ENCODE results near the gene TLN1. TPM values are rescaled to one million over a fixed set of nuclear protein-coding genes. Genes with fewer than 3 reads are reported as not detected.
A peak's percentile ranks its signal among the peaks of the same experiment; 100 is the strongest.

The TLN1 gene
- total and polyA plus RNA-seq, 2 of the 4 experiments (the other 2 are of a cell fraction) = 228 to 346 TPM

DNA sequence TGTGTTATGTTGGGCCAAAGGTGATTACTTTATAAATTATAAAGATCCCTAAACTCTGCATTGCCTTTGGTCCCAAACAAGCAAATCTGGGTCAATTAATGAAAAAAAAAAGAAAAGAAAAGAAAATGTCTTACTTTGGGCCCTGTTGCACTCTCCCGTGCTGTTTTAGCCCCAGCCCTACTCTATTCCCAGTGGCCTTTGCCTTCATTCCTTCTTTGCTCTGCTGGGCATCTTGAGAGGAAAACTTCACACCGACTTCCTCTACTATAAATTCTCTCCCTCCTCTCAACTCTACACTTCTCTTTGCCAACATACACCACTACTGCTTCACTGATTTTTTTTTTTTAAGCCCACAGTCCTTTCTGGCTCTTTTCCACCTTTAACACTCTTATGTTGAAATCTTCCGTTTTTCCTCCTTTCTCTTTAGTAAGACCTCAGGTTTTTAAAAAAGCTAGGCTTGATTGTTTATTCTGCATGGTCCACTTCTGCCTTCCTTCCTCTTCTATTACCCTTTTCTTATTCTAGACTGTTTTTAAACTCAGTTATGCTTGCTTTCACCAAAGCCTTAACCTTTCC is 26.6 kb upstream of the TLN1 start:
- DNase-seq = no peak
- no peaks in the 10 kb centered on the region for H4K20me1 ChIP-seq (ENCODE audit: insufficient read depth, low read length)
- H4K8ac ChIP-seq (ENCODE audit: low read depth in 2 of 2, low read length in 2 of 2) = no peak overlapping the region
- dilution Hi-C loops (cut with HindIII; ENCODE audit: low sequenced_read_pairs, unreplicated experiment) (no loop called here), in situ Hi-C loops (cut with MboI; ENCODE audit: low sequenced_read_pairs) (no loop called here), intact Hi-C loops (cut with micrococcal nuclease) (no loop called here)
- H4K5ac ChIP-seq (ENCODE audit: low read depth, low read length) = no peak overlapping the region
- H2BK15ac ChIP-seq (ENCODE audit: low read depth, low read length) = no peak overlapping the region
- no peak overlapping the region for H2AK9ac ChIP-seq (replicated peaks; ENCODE audit: low read depth, low read length, poor library complexity)
- peaks cover 14% of the 10 kb centered on the region for H3K36me3 ChIP-seq (ENCODE audit: control insufficient read depth, insufficient read depth, low read length)
- H4K91ac ChIP-seq (ENCODE audit: insufficient read depth, low read depth, low read length) = no peak overlapping the region
- no peak overlapping the region for H3K14ac ChIP-seq (replicated peaks; ENCODE audit: low read depth, low read length)
- peaks cover 7% of the 10 kb centered on the region; the same call in 1 of the 2 replicates for H3K4me1 ChIP-seq (ENCODE audit: control insufficient read depth, insufficient read depth, low read length)
- no peak overlapping the region for H2AFZ ChIP-seq (replicated peaks; ENCODE audit: low read length, poor library complexity)
- TF ChIP-seq RCOR1 (IDR thresholded peaks at IDR 0.05; ENCODE audit: insufficient replicate concordance, low read length) = no peak
- no peak for TF ChIP-seq POLR2A (IDR thresholded peaks at IDR 0.05; ENCODE audit: low read depth, low read length)
- no peak for TF ChIP-seq NFE2L2 (IDR thresholded peaks at IDR 0.05; ENCODE audit: low read depth, low read length)
- TF ChIP-seq CEBPB (IDR thresholded peaks at IDR 0.05; ENCODE audit: low read depth, low read length) = no peak
- TF ChIP-seq, protein P1, sequence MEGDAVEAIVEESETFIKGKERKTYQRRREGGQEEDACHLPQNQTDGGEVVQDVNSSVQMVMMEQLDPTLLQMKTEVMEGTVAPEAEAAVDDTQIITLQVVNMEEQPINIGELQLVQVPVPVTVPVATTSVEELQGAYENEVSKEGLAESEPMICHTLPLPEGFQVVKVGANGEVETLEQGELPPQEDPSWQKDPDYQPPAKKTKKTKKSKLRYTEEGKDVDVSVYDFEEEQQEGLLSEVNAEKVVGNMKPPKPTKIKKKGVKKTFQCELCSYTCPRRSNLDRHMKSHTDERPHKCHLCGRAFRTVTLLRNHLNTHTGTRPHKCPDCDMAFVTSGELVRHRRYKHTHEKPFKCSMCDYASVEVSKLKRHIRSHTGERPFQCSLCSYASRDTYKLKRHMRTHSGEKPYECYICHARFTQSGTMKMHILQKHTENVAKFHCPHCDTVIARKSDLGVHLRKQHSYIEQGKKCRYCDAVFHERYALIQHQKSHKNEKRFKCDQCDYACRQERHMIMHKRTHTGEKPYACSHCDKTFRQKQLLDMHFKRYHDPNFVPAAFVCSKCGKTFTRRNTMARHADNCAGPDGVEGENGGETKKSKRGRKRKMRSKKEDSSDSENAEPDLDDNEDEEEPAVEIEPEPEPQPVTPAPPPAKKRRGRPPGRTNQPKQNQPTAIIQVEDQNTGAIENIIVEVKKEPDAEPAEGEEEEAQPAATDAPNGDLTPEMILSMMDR (conservative IDR thresholded peaks at IDR 0.05; ENCODE audit: low read depth, low read length) = no peak
- no peak for TF ChIP-seq FOS (IDR thresholded peaks at IDR 0.05; ENCODE audit: low read depth, low read length)
- no peak for TF ChIP-seq MAZ (IDR thresholded peaks at IDR 0.05; ENCODE audit: borderline replicate concordance, low read depth, low read length)
- no peak for TF ChIP-seq RAD21 (IDR thresholded peaks at IDR 0.05; ENCODE audit: low read length)
- TF ChIP-seq MXI1 (IDR thresholded peaks at IDR 0.05; ENCODE audit: borderline replicate concordance, low read depth, low read length) = no peak
- TF ChIP-seq USF2 (IDR thresholded peaks at IDR 0.05; ENCODE audit: low read depth, low read length) = no peak
- TF ChIP-seq MAFK (IDR thresholded peaks at IDR 0.05; ENCODE audit: low read depth, low read length) = no peak
- TF ChIP-seq CHD1 (IDR thresholded peaks at IDR 0.05; ENCODE audit: low read depth, low read length) = no peak
- no peak for TF ChIP-seq RFX5 (IDR thresholded peaks at IDR 0.05; ENCODE audit: low read depth, low read length)
- no peak for TF ChIP-seq BHLHE40 (IDR thresholded peaks at IDR 0.05; ENCODE audit: low read depth, low read length)
- TF ChIP-seq SMC3 (IDR thresholded peaks at IDR 0.05; ENCODE audit: low read depth, low read length) = no peak
- TF ChIP-seq ELK1 (IDR thresholded peaks at IDR 0.05; ENCODE audit: borderline replicate concordance, low read depth, low read length) = no peak
- no peak overlapping the region for H3K9ac ChIP-seq (ENCODE audit: low read depth, low read length)
- 0 out of 2 replicates have a peak, but pooled peaks have one; percentile 8 for ATAC-seq (ENCODE audit: low read depth)
- ChIA-PET POLR2A (ENCODE audit: unreplicated experiment) (no interaction called here), CTCF (interaction anchor here (0.6 kb wide), 1 partner anchor 18 kb away, joined by 3 read pairs; no protein-coding TSS in a partner anchor)
- H2AK5ac ChIP-seq (ENCODE audit: low read depth, low read length) = no peak overlapping the region
- H3K79me1 ChIP-seq (ENCODE audit: low read depth in 1 of 2, low read length in 2 of 2) = no peaks in the 10 kb centered on the region
- H3K9me3 ChIP-seq (ENCODE audit: control insufficient read depth, insufficient read depth, low read length) = no peaks in the 10 kb centered on the region
- no peak overlapping the region for H2BK5ac ChIP-seq (ENCODE audit: low read depth, low read length, poor library complexity, severe bottlenecking)
- peaks cover 2% of the 10 kb centered on the region; the same call in 1 of the 2 replicates for H3K27me3 ChIP-seq (ENCODE audit: control insufficient read depth, insufficient read depth, low read length)
- no peak overlapping the region for H2BK120ac ChIP-seq (ENCODE audit: low read depth, low read length)
- no TSS peak for BruUV-seq (replicated peaks)
- peaks cover 5% of the 10 kb centered on the region for H3K9me1 ChIP-seq (ENCODE audit: insufficient read depth, low read length)
- H3K23ac ChIP-seq (ENCODE audit: low read depth, low read length) = no peak overlapping the region
- H3K4me3 ChIP-seq (ENCODE audit: insufficient read depth, low read depth, low read length) = no peak overlapping the region
- no peak overlapping the region for H3K4me2 ChIP-seq (ENCODE audit: low read depth, low read length)
- H3K56ac ChIP-seq (ENCODE audit: extremely low read depth, insufficient read depth, low read length) = no peak overlapping the region
- H2BK20ac ChIP-seq (ENCODE audit: low read depth, low read length) = no peak overlapping the region
- no peak overlapping the region for H3K18ac ChIP-seq (ENCODE audit: low read depth, low read length)
- WGBS, 2 experiments (ENCODE audit: extremely low coverage in 2 of 2, insufficient read length in 1 of 2) = 81% methylated on average over 2 of the region's 3 CpGs; no CpG with 5 or more reads in 1 of the 2 experiments
- no peak overlapping the region for H3K4ac ChIP-seq (ENCODE audit: low read depth, low read length)
- no peak overlapping the region for H3K27ac ChIP-seq (ENCODE audit: insufficient read depth, low read length)
